Common myeloid progenitor, CD34-positive (primary cell): ENCODE results near the gene PRKCA.

Experiments
- CTCF ChIA-PET: fragments of 350-600 bp; sonication (Branson Sonifier 250); formaldehyde crosslinking; loops from one replicate; lab custom pipeline; 2021; ENCODE audit warnings: antibody characterized with exemption; lab: Charles Lee
- POLR2A ChIA-PET: fragments of 350-600 bp; sonication (Branson Sonifier 250); formaldehyde crosslinking; loops from one replicate; lab custom pipeline; 2021; ENCODE audit warnings: antibody characterized with exemption; lab: Charles Lee
- DNase-seq, 3 donors: peaks; one replicate each; pipeline versions ENCODE4 v3.0.0 to v3.0.0-alpha.2; 2013
- H3K27ac ChIP-seq, 2 experiments: 1 replicate in 1 of 2; 2 replicates in 1 of 2; pipeline ENCODE4 v1.7.0; 2013; ENCODE audit warnings: inconsistent platforms in 2 of 2, low read length in 2 of 2, mild to moderate bottlenecking in 2 of 2, low read depth in 1 of 2, moderate library complexity in 1 of 2; ENCODE audit not compliant: severe bottlenecking in 2 of 2, insufficient read depth in 1 of 2, poor library complexity in 1 of 2
- H3K27me3 ChIP-seq, 5 experiments: replicated peaks in 2 of 5; 1 replicate in 3 of 5; 2 replicates in 2 of 5; pipeline versions ENCODE4 v1.6.1 to v1.7.0; 2013; ENCODE audit warnings: low read length in 4 of 5, mild to moderate bottlenecking in 2 of 5, moderate library complexity in 2 of 5, inconsistent platforms in 1 of 5; ENCODE audit not compliant: insufficient read depth in 5 of 5, control insufficient read depth in 4 of 5
- H3K36me3 ChIP-seq, 4 experiments: 1 replicate in 2 of 4; 2 replicates in 2 of 4; pipeline versions ENCODE4 v1.6.1 to v1.7.0; 2013; ENCODE audit warnings: low read length in 3 of 4, control low read depth in 1 of 4, mild to moderate bottlenecking in 1 of 4; ENCODE audit not compliant: control insufficient read depth in 4 of 4, insufficient read depth in 4 of 4
- H3K4me1 ChIP-seq, 4 experiments: 1 replicate in 3 of 4; 2 replicates in 1 of 4; pipeline versions ENCODE4 v1.6.1 to v1.7.1; 2013; ENCODE audit warnings: low read length in 3 of 4, mild to moderate bottlenecking in 3 of 4, control low read depth in 1 of 4, inconsistent platforms in 1 of 4, moderate library complexity in 1 of 4; ENCODE audit not compliant: control insufficient read depth in 4 of 4, insufficient read depth in 4 of 4; ENCODE audit errors: control extremely low read depth in 1 of 4
- H3K4me3 ChIP-seq, 7 experiments: 1 replicate in 4 of 7; 2 replicates in 3 of 7; pipeline versions ENCODE4 v1.5.1 to v1.7.0; 2013; ENCODE audit warnings: mild to moderate bottlenecking in 7 of 7, low read length in 6 of 7, moderate library complexity in 6 of 7, inconsistent platforms in 2 of 7, low read depth in 2 of 7, control low read depth in 1 of 7; ENCODE audit not compliant: insufficient read depth in 4 of 7, control insufficient read depth in 1 of 7; ENCODE audit errors: extremely low read depth in 1 of 7
- H3K9me3 ChIP-seq, 5 experiments: 1 replicate in 4 of 5; 2 replicates in 1 of 5; pipeline versions ENCODE4 v1.6.1 to v1.7.1; 2013; ENCODE audit warnings: low read length in 4 of 5, mild to moderate bottlenecking in 2 of 5, inconsistent platforms in 1 of 5, low read depth in 1 of 5, moderate library complexity in 1 of 5; ENCODE audit not compliant: control insufficient read depth in 4 of 5, insufficient read depth in 2 of 5; ENCODE audit errors: control extremely low read depth in 1 of 5
- WGBS: methylation state at CpG from one replicate; pipeline ENCODE4 v1.1.5; 2013; ENCODE audit not compliant: insufficient coverage; 5-methylcytosine and 5-hydroxymethylcytosine counted together

The PRKCA gene

DNA sequence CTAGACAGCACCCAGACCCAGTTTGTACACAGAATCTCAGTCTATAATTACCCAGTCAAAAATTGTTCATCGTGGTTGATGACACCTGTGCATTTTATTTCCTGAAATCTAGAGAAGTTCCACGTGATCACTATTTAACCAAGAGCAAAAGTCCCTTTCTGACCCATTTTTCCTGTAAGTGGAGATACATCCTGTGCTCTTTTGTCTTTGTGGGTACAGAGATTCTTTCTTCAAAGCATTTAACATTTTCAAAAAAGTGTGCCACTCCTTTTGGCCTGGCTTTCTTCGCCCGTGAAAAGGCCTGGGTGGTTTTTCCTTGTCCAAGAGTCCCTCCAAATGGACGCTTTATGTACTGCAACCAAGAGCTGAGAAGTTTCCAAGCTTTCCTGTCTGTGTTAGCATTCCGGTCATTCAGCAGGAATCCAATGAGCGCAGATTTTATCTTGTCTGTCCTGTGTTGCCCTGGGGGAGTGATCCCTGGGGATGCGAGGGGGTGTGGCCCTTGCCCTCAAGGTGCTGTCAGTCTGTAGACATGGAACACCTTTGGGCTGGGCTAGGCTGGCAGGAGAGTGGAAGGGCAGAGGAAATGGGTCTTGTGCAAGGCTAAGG lies 371.4 kb downstream of the PRKCA start:
- Histone ChIP-seq H3K27ac (no peak overlapping the region), H3K9me3 (no peaks in the 10 kb centered on the region), H3K27me3 (peaks cover 0 to 3% (median 0%) of the 10 kb centered on the region in 5 experiments), H3K36me3 (no peaks in the 10 kb centered on the region), H3K4me1 (peaks cover 0 to 6% (median 0%) of the 10 kb centered on the region in 4 experiments), H3K4me3 (no peak overlapping the region)
- CTCF ChIA-PET = interaction anchor here (1.0 to 1.5 kb wide), 2 partner anchors 11 to 416 kb away, joined by 3 to 5 read pairs; no protein-coding TSS in a partner anchor
- POLR2A ChIA-PET = no interaction called here
- DNase-seq = peak; percentile 23 to 49 (median 47)
- WGBS = 47% methylated on average over 7 of the region's 8 CpGs

DNA sequence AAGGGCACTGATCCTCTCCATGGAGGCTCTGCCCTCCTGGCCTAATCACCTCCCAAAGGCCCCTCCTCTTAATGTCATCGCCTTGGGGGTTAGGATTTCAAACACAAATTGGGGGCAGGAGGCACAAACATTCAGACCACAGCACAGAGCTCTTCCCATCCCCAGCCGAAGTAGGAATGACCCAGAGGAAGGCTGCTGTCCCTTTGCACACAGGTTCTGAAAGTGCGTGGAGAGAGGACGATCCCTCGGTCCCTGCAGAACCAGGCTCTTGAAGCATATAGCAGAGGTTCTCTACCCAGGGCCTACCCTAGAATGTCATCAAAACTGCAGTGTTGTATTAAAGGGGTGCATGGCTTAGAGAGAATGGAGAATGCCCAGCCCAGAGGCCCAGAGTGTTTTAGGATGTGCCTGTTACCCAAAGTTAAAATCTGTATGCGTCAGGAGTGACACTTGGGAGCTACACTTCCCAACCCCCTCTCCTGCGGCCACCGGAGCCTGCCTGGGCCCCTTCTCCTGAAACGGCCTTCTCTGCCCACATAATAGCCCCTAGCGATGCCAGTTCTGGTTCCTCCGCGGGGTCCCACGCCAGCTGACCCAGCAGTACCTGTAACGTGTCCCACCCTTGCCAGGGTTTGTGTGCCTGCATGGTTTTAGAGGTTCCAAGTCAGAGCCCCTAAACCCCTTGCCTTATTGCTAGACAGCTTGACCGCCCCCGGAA lies 373.0 kb downstream of the PRKCA start:
- ChIA-PET CTCF (no interaction called here), POLR2A (no interaction called here)
- no peak for DNase-seq
- peaks cover 0 to 6% (median 0%) of the 10 kb centered on the region in 4 experiments for H3K4me1 ChIP-seq
- 98% methylated on average over 14 of the region's 16 CpGs for WGBS
- H3K27ac ChIP-seq = no peak overlapping the region
- no peak overlapping the region for H3K4me3 ChIP-seq
- no peaks in the 10 kb centered on the region for H3K36me3 ChIP-seq
- peaks cover 0 to 3% (median 0%) of the 10 kb centered on the region in 5 experiments for H3K27me3 ChIP-seq
- H3K9me3 ChIP-seq = no peaks in the 10 kb centered on the region

DNA sequence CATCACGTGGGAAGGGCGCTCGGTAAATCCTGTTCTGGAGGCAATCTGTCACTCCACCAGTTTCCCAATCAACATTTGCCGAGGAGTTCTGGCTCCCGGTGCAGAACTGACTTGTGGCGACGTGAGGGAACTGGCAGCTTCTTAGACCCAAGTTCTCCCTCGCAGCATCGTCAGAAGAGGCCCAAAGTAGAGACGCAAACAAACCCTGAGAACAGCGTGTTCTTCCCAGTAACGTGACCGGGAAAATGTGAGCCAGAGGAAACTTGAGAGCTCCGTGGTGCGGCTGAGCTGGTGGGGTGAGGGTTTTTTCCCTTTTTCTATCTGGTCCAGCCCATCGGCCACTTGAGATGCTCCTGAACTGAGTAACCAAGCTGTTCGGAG lies 373.6 kb downstream of the PRKCA start:
- Histone ChIP-seq H3K4me1 (peaks cover 0 to 6% (median 0%) of the 10 kb centered on the region in 4 experiments), H3K27me3 (peaks cover 0 to 3% (median 0%) of the 10 kb centered on the region in 5 experiments), H3K27ac (no peak overlapping the region), H3K36me3 (no peaks in the 10 kb centered on the region), H3K4me3 (no peak overlapping the region), H3K9me3 (no peaks in the 10 kb centered on the region)
- WGBS = 97% methylated on average over 13 of the region's 17 CpGs
- POLR2A ChIA-PET = no interaction called here
- DNase-seq = no peak
- CTCF ChIA-PET = no interaction called here

DNA sequence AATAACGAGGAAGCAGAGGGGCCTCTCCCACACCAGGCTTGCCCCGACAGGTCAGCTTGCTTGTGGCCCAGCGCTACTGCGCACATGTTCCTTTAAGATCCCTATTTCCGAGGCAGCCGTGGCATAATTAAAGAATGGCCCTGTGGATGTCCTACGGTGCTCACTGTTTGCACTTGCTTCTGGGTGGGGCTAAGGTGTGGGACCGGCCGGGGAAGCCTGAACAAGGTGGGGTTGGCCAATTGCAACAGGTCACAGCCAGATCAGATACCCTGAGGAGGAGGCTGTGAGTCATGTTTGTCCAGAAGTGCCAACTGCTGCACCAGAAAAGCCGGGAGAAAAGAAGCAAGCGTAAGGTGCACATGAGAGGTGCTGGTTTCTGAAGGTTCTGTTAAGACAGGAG lies 374.0 kb downstream of the PRKCA start:
- Histone ChIP-seq H3K9me3 (no peaks in the 10 kb centered on the region), H3K27me3 (no peaks in the 10 kb centered on the region), H3K36me3 (no peaks in the 10 kb centered on the region), H3K4me1 (peaks cover 0 to 6% (median 0%) of the 10 kb centered on the region in 4 experiments), H3K27ac (no peak overlapping the region), H3K4me3 (no peak overlapping the region)
- POLR2A ChIA-PET = no interaction called here
- no peak for DNase-seq
- 93% methylated on average over 11 of the region's 11 CpGs for WGBS
- CTCF ChIA-PET = no interaction called here

DNA sequence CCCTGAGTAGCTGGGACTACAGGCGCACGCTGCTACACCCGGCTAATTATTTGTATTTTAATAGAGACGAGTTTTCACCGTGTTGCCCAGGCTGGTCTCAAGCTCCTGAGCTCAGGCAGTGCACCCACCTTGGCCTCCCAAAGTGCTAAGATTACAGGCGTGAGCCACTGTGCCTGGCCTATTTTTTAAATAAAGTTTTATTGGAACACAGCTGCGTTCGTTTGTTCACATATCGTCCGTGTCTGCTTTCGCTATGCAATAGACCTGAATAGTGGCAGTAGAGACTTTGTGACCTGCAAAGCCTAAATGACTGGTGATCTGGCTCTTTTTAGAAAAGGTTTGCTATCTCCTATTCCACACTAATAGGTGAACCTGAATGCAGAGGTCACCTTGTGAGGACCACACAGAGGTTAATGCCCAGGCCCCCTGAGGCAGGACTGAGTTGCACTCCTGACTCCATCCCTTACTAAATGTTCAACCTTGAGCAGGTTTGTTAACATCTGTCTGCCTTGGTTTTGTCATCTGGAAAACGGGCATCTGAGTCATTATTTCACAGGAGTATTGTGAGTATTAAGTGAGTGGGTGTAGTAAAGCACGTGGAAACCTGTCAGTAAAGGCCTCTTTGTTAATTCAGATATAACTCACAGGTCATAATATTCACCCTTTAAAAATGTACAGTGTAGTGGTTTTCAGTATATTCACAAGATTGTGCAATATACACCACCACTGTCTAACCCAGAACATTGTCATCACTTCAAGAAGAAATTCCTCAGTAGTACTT lies 375.0 kb downstream of the PRKCA start:
- no peak for DNase-seq

DNA sequence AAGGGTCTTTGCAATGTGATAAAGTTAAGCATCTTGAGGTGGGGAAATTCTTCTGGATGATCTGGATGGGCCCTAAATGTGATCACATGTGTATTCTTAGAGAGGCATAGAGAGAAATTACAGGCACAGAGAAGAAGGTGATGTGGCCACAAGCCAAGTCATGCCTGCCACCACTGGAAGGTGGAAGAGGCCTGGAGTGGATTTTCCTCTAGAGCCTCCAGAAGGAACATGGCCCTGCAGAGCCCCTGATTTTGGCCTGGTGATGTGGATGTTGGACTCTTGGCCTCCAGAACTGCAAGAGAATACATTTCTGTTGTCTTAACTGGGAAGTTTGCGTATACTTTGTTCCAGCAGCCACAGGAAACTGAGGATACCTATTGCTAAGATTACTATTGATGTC lies 375.6 kb downstream of the PRKCA start:
- no peak for DNase-seq
- Histone ChIP-seq H3K27me3 (no peaks in the 10 kb centered on the region), H3K36me3 (no peaks in the 10 kb centered on the region), H3K27ac (no peak overlapping the region), H3K4me3 (no peak overlapping the region), H3K9me3 (no peaks in the 10 kb centered on the region), H3K4me1 (peaks cover 0 to 6% (median 0%) of the 10 kb centered on the region in 4 experiments)
- ChIA-PET POLR2A (no interaction called here), CTCF (no interaction called here)
- WGBS = 100% methylated on average over 1 of the region's 1 CpG

More for the DNA sequence above, 375.0 kb downstream of the PRKCA start:
- peaks cover 0 to 6% (median 0%) of the 10 kb centered on the region in 4 experiments for H3K4me1 ChIP-seq
- H3K9me3 ChIP-seq = no peaks in the 10 kb centered on the region
- no peak overlapping the region for H3K4me3 ChIP-seq
- H3K27me3 ChIP-seq = no peaks in the 10 kb centered on the region
- POLR2A ChIA-PET = no interaction called here
- 98% methylated on average over 11 of the region's 13 CpGs for WGBS
- H3K36me3 ChIP-seq = no peaks in the 10 kb centered on the region
- CTCF ChIA-PET = no interaction called here
- H3K27ac ChIP-seq = no peak overlapping the region
